HG03520 (cell line): Measurements from ENCODE around the gene WDR20.
"Not testable (repeated sequence)": the region's sequence is repeated elsewhere in the genome, so short reads cannot be mapped to it uniquely, and the experiment has no call there.

Source experiments
- ATAC-seq: cut with Tn5 transposase; IDR thresholded peaks from one replicate; pipeline ENCODE4 v1.9.1; 2021; ENCODE audit warnings: mild to moderate bottlenecking, moderate library complexity; ENCODE audit not compliant: unreplicated experiment

The WDR20 gene

GRCh38 chr14:102234331-102235264, 94.9 kb downstream of the WDR20 start:
- ATAC-seq, result no peak

GRCh38 chr14:102235275-102235897, 95.7 kb downstream of the WDR20 start:
- no peak for ATAC-seq

GRCh38 chr14:102236026-102236425, 96.3 kb downstream of the WDR20 start:
- no peak for ATAC-seq

- no peak for ATAC-seq
Observed at GRCh38 chr14:102238131-102238530, 98.4 kb downstream of the WDR20 start.

- ATAC-seq, result no peak
Observed at GRCh38 chr14:102238766-102239165, 99.1 kb downstream of the WDR20 start.

- ATAC-seq, result no peak
Observed at GRCh38 chr14:102239231-102239630, 99.5 kb downstream of the WDR20 start.

GRCh38 chr14:102240481-102240880, 100.8 kb downstream of the WDR20 start:
- ATAC-seq, result not testable (repeated sequence)

- no peak for ATAC-seq
Observed at GRCh38 chr14:102241147-102241546, 101.5 kb downstream of the WDR20 start.

GRCh38 chr14:102243795-102244194, 104.1 kb downstream of the WDR20 start:
- ATAC-seq, result not testable (repeated sequence)

GRCh38 chr14:102246071-102246470, 106.4 kb downstream of the WDR20 start:
- no peak for ATAC-seq

GRCh38 chr14:102248121-102248520, 108.4 kb downstream of the WDR20 start:
- ATAC-seq, result no peak

- no peak for ATAC-seq
Observed at GRCh38 chr14:102249041-102249440, 109.3 kb downstream of the WDR20 start.

GRCh38 chr14:102249981-102250380, 110.3 kb downstream of the WDR20 start:
- ATAC-seq, result no peak

- no peak for ATAC-seq
Observed at GRCh38 chr14:102250636-102251035, 110.9 kb downstream of the WDR20 start.

GRCh38 chr14:102251161-102251560, 111.5 kb downstream of the WDR20 start:
- no peak for ATAC-seq

GRCh38 chr14:102252834-102253801, 113.4 kb downstream of the WDR20 start:
- no peak for ATAC-seq

- ATAC-seq, result no peak
Observed at GRCh38 chr14:102255401-102256190, 115.9 kb downstream of the WDR20 start.

- no peak for ATAC-seq
Observed at GRCh38 chr14:102256716-102257115, 117.0 kb downstream of the WDR20 start.

- no peak for ATAC-seq
Observed at GRCh38 chr14:102258136-102258535, 118.4 kb downstream of the WDR20 start.
